CD4-positive, alpha-beta T cell treated with Interferon gamma for 1 hour (primary cell): Measurements from ENCODE around the gene ARL10.
A peak's percentile ranks its signal among the peaks of the same experiment; 100 is the strongest.

Experiments used
- DNase-seq: peaks from one replicate; pipeline ENCODE4 v3.0.0-alpha.2; 2020

ARL10 gene, protein sequence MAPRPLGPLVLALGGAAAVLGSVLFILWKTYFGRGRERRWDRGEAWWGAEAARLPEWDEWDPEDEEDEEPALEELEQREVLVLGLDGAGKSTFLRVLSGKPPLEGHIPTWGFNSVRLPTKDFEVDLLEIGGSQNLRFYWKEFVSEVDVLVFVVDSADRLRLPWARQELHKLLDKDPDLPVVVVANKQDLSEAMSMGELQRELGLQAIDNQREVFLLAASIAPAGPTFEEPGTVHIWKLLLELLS

DNA sequence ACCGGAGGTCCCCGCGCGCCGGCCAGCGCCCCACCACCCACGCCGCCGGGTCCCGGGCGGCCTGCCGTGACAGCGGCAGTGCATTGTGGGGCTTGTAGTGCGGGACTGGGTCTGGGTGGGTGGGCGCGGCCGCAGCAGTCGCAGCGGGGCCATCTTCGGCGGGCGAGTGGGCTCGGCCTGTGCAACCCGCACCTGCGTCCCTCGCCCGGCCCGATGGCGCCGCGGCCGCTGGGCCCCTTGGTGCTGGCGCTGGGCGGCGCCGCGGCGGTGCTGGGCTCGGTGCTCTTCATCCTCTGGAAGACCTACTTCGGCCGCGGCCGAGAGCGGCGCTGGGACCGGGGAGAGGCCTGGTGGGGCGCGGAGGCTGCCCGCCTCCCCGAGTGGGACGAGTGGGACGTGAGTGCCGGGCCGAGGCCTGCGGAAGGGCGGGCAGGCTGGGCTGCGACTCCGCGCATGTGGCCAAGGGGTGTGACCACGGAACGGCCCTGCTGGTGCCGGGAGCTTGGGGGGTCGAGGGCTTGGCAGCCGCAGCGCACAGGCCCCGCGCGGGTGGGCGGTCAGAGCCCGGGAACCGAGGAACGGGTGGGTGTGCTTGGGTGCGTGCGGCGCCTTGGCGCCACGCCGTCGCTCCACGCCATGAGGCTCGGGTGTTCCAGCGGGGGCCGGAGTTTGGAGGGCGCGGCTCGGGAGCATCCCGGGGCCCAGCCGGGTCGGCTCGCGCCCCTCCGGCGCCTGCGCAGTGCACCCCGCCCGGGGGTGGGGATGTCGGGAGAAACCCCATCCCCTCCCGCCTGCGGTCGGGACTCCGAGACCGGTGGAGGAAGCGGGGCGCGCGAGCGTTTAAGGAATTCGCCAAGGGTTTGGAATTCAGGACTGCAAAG is at the start of gene ARL10:
ARL10 (plus strand) TSS at position 137 of the 881 bp plus-strand sequence; CDS start at position 214, 77 bp downstream.
- DNase-seq = peak; percentile 32

DNA sequence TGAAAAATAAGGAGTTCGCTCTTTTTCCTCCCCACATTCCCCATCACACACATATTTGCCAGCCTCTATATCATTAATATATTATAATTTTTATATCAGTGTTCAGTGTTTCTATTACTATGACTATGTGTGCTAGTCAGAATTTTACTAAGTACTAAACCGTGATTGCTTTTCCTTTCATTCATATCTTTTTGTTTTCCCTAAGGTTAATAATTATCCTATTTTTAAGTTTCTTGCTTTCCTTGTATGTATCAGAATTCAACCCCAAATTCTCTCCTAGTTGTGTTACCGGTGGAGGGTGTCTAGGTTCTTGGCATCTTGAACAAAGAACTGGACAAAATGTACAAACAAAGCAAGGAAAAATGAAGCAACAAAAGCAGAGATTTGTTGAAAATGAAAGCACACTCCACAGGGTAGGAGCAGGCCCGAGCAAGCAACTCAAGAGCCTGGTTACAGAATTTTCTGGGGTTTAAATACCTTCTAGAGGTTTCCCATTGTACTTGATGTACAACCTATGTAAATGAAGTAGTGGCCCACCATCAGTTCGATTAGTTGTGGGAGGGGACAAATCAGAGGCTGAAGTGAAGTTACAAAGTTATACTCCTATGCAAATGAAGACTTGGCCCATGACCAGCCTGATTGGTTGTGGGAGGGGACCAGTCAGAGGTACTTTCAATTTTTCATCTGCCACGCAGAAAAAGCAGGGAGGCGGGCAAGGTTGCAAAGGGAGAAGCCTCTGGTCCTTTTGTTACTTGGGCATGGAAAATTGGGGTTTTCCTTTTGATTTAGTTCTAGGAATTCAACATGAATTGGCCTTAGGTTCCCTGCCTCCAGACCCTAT is 47.5 kb upstream of the ARL10 start:
- DNase-seq = no peak

DNA sequence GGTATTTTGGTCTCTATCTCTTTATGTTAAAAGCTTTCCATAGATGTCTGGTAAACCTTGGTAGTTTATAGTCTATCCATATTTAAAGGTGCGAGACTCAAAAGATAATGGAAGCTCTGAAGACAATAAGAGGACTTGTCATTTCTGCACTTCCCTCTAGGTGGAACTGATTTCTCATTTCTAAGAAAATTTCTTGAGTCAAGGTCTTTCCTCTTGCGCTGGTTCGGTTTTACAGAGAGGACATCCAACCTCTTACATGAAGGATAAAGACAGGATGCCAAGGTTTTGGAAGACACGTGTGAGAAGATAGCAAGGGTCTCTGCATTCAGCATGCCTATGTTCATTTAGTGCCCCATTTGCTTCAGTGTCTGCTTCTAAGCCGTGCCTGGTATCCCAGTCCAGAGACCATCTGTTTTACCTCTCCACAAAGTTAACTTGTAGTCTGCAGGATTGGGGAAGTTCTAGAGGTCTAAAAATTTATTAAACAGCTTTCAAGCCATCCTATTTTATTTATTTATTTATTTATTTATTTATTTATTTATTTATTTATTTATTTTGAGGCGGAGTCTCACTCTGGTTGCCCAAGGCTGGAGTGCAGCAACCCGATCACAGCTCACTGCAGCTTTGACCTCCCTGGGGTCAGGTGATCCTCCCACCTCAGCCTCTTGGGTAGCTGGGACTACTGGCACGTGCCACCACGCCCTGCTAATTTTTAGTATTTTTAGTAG is 45.3 kb upstream of the ARL10 start:
- no peak for DNase-seq

DNA sequence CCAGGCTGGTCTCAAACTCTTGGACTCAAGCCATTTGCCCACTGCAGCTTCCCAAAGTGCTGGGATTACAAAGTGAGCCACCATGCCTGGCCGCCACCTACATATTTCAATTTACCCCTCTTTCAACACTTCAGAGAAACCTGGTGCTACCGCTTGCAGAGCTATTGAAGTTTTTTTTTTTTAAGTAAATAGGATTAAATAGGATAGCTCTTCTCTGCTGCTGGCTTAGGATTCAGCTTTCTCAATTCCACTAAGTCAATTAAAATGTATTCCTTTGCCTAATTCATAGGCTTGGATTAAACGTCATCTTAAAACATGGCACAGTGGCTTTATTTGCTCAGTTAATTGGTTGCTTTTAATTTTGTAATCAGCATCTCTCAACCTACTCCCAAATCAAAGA is 44.7 kb upstream of the ARL10 start:
- no peak for DNase-seq

DNA sequence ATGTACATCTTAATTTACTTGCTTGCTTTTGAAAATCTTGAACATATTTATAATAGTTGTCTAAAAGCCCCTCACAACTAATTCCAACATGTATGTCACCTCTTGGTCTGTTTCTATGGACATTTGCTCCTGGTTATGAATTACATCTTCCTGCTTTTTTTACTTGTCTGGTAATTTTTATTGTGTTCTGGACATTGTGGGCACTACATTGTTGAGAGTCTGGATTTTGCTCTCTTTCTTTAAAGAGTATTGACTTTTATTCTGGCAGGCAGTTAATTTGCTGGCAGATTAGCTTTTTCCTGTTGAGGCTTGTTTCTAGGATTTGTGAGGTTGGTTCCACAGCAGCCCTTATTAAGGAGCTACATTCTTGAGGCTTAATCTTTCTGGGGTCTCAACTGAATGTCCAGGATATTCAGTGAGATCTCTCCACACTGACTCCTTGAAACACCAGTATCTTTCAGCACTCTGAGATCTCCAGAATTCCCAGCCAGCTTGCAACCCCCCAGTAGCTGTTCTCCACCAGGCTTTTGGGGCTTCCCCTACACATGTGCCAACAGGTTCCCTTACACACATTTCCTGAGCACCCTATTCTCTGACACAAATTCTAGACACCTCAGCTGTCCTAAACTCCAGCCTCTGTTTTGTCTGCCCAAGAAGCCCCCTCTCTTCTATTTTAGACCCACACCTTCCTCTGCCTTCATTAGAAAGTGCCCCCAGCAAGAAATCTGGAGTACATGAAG is 31.1 kb upstream of the ARL10 start:
- DNase-seq = no peak

DNA sequence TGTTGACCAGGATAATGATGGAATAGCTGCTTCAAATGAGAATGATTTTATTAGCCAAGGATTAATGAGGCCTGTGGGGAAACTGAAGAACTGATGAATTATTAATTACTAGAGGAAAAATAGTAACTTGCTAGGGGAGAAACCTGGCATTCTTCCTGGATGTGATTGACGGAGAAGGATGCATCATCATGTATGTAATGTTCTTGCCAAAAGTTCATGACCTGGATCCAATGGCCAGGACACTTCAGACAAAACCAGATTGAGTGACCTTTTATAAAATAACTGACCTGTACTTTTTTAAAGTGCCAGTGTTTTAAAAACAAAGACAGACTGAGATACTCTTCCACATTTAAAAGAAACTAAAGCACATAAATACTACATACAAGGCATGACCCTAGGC is 27.4 kb upstream of the ARL10 start:
- no peak for DNase-seq

DNA sequence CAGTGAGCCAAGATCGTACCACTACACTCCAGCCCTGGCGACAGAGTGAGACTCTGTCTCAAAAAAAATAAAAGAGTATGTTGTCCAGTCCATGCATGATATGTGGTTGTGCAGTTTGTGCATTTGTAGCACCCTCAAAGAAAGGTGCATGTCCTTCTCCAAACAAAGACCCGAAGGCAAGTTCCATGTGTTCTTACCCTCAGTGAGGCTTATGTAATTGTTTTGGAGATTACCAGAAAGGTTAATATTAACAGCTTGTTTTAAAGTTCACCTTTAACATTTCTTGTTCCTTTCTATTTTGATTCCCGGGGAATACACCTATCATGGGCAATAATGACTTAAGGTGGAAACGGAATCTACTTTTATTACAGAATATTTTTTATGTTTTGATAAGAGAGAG is 26.0 kb upstream of the ARL10 start:
- DNase-seq = no peak

DNA sequence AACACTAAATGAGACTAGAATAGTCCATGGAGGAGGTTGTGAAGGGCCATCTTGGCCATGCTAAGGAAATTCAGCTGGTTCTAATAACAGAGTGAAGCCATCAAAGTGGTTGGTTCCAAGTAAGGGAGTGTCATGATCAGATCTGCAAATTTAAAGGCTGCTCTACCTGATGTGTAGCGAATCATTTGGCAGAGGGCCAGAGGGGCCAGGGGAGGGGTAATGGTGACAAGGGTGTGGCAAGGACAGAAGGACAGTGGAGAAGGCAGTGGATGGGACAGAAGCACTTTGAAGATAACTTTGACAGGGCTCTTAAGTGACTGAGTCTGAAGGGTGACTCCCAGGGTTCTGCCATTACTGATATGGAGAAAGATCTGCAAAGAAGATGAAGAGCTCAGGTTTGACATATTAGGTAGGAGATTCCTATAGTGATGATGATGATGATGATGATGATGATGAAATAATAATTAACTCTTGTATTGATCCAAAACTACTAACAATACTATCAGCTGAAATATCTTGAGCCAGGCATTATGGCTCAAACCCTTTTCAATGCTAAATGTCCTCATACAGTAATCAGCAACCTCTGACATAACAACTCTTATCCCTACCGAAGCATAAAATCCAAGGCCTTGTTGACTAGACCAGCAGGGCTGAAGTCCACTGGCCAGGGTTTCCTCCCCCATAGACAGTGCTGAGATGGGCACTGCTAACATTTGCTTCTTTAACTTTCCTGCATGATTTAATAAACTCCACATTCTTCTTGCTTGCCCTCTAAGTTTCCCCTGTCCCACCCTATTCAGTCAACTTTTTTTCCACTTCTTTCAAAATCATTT is 23.7 kb upstream of the ARL10 start:
- no peak for DNase-seq

DNA sequence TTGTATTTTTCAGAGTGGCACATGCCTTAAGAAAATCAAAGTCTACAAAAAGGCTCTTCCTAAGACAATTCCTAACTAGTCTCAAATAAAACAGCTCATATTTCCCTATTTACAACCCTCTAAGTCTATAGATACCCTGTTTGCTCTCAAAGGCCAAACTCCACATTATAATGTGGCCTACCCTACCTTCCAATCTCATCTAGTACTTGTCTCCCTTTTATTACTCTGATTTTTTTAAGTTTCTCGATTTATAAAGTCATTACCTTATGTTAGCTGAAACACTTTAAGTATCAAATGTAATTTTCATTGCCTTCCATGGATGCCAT is 23.2 kb upstream of the ARL10 start:
- no peak for DNase-seq

DNA sequence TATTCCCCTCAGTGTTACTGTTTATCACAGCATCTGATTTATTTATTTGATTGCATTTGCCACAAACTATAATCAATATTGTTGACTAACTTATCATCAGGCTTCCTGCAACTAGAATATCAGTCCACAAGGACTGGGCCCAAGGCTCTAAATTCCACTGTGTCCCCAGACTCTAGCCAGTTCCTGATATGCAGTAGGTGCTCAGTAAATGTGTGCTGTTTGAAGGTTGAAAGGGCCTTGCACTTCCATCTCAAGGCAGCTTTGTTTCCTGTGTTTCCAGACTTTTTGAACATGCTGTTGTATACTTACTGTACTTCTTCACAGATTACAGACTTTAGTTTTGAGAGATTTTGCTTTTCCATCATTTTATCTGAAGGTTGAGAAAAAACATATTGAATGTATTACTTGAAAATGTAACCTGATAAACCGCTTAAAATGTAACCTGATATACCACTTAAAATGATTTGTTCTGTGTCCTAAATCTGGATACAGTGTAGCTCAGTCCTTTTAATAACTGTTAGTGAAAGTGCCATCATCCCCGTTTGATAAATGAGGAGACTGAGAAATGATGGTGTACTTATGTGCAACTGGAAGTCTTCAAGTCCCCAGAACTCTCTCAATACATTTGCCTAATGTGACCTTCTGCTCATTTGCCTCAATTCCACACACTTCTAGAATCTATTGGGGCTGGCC is 22.4 kb upstream of the ARL10 start:
- no peak for DNase-seq

DNA sequence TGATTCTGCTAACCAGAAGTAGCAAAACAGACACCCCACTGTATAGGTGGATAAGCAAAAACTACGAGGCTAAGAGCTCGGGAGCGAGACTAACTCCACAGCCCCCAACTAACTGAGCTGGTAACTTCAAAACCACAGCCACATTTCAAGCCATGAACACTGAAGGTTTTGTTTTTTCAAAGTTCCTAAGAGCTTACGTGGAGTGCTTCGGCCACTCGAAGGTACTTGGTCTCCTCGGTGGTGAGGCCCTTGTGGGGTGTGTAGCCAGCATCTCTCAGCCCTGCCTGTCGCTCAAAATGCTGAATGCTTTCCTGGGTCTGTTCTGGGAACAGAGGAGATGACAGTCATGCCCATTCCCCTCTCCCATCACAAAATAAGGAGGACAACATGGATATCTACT is 14.9 kb upstream of the ARL10 start:
- DNase-seq = no peak

DNA sequence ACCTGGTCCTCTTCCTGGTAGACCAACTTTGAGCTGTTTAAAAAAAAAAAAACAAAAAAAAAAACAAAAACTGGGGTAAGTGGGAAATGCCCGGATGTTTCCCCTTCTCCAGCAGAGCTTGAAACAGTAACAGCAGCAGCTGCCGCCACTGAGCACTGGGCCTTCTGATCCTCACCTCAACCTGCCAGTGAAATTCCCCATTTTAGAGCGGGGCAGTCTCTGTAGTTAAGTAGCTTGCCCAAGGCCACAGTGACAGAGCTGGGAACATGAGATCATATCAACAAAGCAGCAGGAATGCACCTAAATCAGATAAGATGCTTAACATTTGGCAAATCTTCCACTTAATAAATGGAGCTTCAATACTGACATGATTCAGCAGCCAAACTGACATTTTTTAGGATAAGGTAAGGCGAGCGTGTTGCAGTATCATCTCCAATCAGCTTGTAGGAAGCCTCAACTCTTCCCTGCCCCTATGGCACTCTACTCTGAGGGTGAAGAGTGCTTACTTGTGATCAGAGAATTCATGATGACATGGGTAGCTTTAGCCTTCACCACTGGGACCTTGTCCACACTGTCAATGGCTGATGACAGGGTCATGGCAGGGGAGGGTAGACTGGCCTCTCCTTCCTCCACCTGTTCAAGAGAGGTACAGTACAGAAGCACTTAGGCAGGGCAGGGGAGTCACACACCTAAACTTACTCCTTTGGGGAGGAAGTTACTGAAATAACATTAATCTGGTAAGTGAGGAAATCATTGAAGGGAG is 13.0 kb upstream of the ARL10 start:
- DNase-seq = no peak

DNA sequence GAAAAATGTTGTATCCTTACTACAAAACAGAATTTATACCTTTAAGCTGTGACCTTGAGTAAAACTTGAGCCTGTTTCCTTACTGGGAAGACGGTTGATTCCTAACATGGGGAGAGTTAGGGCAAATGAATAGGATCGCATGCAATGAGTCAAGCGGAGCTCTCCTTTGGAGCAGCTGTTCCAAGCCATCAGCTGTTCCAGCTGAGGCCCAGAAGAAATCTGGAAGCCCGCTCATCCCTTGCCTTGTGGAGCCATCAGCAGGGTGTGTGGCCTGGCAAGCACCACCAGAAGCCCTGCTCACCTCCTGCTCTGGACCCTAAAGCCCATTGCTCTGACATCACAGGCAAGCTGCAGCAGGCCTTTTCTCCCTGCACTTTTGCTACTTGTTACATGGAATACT is 11.8 kb upstream of the ARL10 start:
- DNase-seq = no peak

DNA sequence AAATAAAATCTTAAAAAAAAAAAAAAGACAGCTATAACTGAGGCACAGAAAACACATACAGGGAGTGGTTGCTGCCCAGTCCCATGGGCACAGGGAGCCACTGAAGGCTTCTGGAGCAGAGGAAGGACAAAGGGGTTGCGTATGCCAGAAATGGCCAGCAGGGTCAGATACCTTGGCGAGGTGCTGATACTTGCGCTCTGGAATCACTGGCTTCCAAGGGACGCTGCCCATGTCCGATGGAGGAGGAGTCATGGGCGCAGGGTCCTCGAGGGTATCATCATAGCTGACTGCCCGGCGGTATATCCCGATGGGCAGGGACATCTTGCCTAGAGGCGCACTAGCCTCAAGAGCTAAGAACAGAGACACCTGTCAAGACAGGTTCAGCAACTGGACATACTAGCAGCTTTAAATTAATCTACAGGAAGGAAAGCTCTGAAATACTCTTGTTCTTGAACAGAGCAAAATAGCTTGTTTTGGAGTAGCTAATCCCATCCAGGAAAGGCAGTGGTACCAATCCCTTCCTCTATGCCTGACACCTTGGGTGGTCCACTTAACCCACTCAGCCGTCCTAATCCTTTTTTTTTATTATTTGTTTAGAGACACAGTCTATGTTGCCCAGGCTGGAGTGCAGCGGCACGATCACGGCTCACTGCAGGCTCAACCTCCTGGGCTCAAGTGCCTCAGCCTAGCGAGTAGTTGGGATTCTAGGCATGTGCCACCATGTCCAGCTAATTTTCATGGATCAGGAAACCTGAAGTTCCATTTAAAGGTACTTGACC is 9.7 kb upstream of the ARL10 start:
- DNase-seq = no peak

DNA sequence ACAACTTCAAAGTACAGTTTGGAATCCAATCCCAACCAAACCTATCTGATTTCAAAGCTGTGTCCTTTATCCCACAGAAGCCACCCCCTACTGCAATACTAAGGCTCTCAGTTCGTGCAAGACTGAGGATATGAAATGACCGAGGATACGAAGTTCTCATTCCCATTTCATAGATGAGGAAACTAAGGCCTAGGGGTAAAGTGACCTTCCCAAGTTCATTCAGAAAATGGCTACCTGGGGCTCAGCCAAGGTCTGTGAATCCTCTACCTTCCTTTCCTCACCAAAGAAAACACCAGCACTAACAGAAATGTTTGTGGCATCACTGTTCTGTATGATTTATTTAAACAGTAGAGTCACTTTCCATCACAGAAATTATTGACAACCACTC is 9.1 kb upstream of the ARL10 start:
- no peak for DNase-seq

DNA sequence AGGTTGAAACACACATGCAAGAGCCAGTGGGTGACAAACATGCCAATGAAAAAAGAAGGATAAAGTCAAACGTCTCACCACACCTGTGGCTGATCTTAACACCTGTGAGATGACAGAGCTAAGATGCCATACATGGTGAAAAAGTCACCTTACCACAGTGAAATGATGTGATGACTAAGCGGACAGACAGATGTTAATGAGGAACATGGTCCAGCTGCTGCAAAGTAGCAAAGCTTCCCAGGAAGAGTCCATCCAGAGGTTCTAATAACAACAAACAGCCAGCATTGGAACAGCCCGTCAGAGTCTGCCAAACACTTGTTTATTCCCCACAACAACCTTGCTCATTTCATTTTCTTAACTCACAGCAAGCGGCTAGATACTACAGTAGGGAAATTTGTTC is 5.6 kb upstream of the ARL10 start:
- no peak for DNase-seq

DNA sequence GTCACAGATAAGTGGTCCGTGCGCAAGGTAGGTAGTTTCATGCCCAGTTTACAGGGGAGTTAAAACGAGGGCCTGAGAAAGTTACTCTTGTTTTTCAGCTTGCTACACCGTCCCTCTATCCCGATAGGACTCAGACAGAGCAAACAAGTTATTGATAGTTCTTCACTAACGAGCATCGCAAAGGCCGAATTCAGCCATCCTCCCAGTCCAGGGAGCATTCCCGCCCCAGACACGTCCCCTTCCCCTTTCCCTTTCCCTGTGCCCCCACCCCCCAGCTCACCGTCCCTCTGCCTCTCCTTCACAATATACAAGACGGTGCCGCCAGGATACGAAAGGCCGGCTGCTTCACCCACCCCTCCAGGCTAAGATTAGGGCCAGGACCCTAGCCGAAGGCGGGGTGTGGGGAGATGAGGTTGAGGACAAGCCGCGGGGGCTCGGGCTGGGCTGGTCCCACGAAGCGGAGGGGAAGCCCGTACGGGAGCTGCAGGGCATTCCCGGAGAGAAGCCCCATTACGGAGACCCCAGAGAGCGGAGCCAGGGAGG is 4.3 kb upstream of the ARL10 start:
- DNase-seq = no peak

DNA sequence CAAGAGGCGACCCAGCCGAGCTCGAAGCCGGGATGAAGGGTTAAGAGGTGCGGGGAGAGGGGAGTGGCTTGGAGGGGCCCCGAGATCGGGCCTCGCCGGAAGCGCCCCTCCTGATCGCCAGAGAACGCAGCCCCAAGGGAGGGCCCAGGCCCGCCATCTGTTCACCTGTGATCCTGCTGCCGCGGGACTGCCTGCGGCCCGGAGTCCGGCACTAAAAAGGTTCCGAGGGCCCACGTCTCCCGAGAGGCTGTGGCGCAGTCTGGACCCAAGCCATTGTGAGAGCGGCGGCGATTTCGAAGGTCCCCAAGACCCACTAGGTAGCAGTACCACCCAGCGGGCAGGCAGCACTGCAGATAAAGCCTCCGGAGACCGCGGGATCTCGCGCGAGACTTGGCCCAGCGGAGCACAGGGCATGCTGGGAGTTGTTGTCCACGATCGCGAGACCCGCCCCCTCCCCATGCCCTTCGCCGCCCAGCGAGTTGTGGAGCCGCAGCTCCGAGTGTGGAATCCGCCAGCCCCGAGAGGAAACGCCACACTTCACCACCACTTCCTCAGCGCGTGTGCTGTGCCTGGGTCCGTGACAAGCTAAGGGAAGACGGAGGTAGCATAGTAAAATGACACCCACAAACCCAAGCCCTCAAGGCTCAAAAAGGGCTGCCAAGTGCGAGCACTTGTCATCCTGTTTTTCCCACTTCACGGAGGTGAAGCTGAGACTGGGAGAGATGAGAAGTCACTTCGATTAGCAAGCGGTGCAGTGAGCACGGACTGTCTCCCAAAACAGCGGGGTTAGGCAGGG is 3.7 kb upstream of the ARL10 start, which contains the start of gene KIAA1191:
KIAA1191 (minus strand) TSS at position 328 of the 796 bp plus-strand sequence. CDS start 2,256 bp downstream, outside the sequence.
- DNase-seq = peak; percentile 94
